Measurements from ENCODE around the gene PRDM7. TPM values are rescaled to one million over a fixed set of nuclear protein-coding genes. Genes with fewer than 3 reads are reported as not detected.

The PRDM7 gene
- total RNA-seq, 1 donor from 2014 or later = not detected

- Mint-ChIP-seq H3K27me3 (peaks cover 14% of the 10 kb centered on the region), H3K36me3 (ENCODE audit: low read depth) (peaks cover 6% of the 10 kb centered on the region), H3K4me1 (peaks cover 18% of the 10 kb centered on the region), H3K9me3 (no peaks in the 10 kb centered on the region), H3K4me3 (no peak overlapping the region), H3K27ac (peak overlapping the region; percentile 63)
- DNase-seq (no peak), ATAC-seq (ENCODE audit: low read depth) (no peak)
- ChIA-PET CTCF (interaction anchor here (1.2 kb wide), 1 partner anchor 8 kb away, joined by 6 read pairs; no protein-coding TSS in a partner anchor), POLR2A (no interaction called here)
- intact Hi-C loops (cut with micrococcal nuclease) = no loop called here
- no peak for TF ChIP-seq CTCF (IDR thresholded peaks at IDR 0.05)
Observed at GRCh38 chr16:90081606-90081970, 4.5 kb upstream of the PRDM7 start.

- H3K4me3 Mint-ChIP-seq = no peak overlapping the region
- ATAC-seq (ENCODE audit: low read depth) (no peak), DNase-seq (no peak)
- H3K27ac Mint-ChIP-seq = no peak overlapping the region
- ChIA-PET CTCF (no interaction called here), POLR2A (no interaction called here)
- no peaks in the 10 kb centered on the region for H3K9me3 Mint-ChIP-seq
- no peak for TF ChIP-seq CTCF (IDR thresholded peaks at IDR 0.05)
- H3K27me3 Mint-ChIP-seq = peaks cover 27% of the 10 kb centered on the region
- H3K4me1 Mint-ChIP-seq = peaks cover 20% of the 10 kb centered on the region
- intact Hi-C loops (cut with micrococcal nuclease) = no loop called here
- H3K36me3 Mint-ChIP-seq (ENCODE audit: low read depth) = peaks cover 6% of the 10 kb centered on the region
Observed at GRCh38 chr16:90078579-90078895, 1.4 kb upstream of the PRDM7 start.

- ATAC-seq (ENCODE audit: low read depth) = peak; percentile 65
Observed at GRCh38 chr16:90077757-90078578, 837 bp upstream of the PRDM7 start.

GRCh38 chr16:90072442-90073105 lies 4.6 kb downstream of the PRDM7 start:
- Mint-ChIP-seq H3K27ac (no peak overlapping the region), H3K4me1 (peaks cover 14% of the 10 kb centered on the region), H3K27me3 (peaks cover 26% of the 10 kb centered on the region), H3K36me3 (ENCODE audit: low read depth) (no peaks in the 10 kb centered on the region), H3K4me3 (no peak overlapping the region), H3K9me3 (peaks cover 3% of the 10 kb centered on the region)
- intact Hi-C loops (cut with micrococcal nuclease) = no loop called here
- TF ChIP-seq CTCF (IDR thresholded peaks at IDR 0.05) = no peak
- POLR2A ChIA-PET = no interaction called here
- ATAC-seq (ENCODE audit: low read depth) (no peak), DNase-seq (no peak)
- CTCF ChIA-PET = interaction anchor here (1.6 kb wide), 1 partner anchor 9 kb away, joined by 6 read pairs; no protein-coding TSS in a partner anchor

More at GRCh38 chr16:90077757-90078578, 837 bp upstream of the PRDM7 start:
- ChIA-PET POLR2A (no interaction called here), CTCF (no interaction called here)
- no peak for DNase-seq
- TF ChIP-seq CTCF (IDR thresholded peaks at IDR 0.05) = no peak
- Mint-ChIP-seq H3K27me3 (peaks cover 28% of the 10 kb centered on the region), H3K4me1 (peaks cover 20% of the 10 kb centered on the region), H3K36me3 (ENCODE audit: low read depth) (peaks cover 6% of the 10 kb centered on the region), H3K27ac (peak overlapping the region; percentile 75), H3K4me3 (peak overlapping the region; percentile 83), H3K9me3 (no peaks in the 10 kb centered on the region)
- intact Hi-C loops (cut with micrococcal nuclease) = no loop called here

- no peak for TF ChIP-seq CTCF (IDR thresholded peaks at IDR 0.05)
- intact Hi-C loops (cut with micrococcal nuclease) = no loop called here
- H3K4me1 Mint-ChIP-seq = peaks cover 3% of the 10 kb centered on the region
- ATAC-seq (ENCODE audit: low read depth) (no peak), DNase-seq (no peak)
- H3K27me3 Mint-ChIP-seq = peaks cover 13% of the 10 kb centered on the region
- peaks cover 3% of the 10 kb centered on the region for H3K9me3 Mint-ChIP-seq
- no peak overlapping the region for H3K27ac Mint-ChIP-seq
- no peaks in the 10 kb centered on the region for H3K36me3 Mint-ChIP-seq (ENCODE audit: low read depth)
- POLR2A ChIA-PET = no interaction called here
- no peak overlapping the region for H3K4me3 Mint-ChIP-seq
- CTCF ChIA-PET = no interaction called here
Observed at GRCh38 chr16:90070440-90070839, 6.7 kb downstream of the PRDM7 start.

All from activated B cell treated with CpG ODN at 0.5 μM for 24 hours (primary cell).